Stimulated activated naive CD8-positive, alpha-beta T cell treated with anti-CD3 and anti-CD28 coated beads, Interleukin-15, Interleukin-2, amounts not matched to agents 100 U/mL and 50 U/mL, for 24 hours (primary cell): ENCODE measurements around the gene PGM2.

Experiments used
- ATAC-seq: fragments of 150-1000 bp; cut with Tn5 transposase; one replicate; pipeline ENCODE4 v1.10.0; 2021
- DNase-seq: peaks from one replicate; pipeline ENCODE4 v3.0.0; 2021

The PGM2 gene

GRCh38 chr4:37902212-37902611, 75.7 kb downstream of the PGM2 start:
- DNase-seq, result no peak
- ATAC-seq, result no peak

GRCh38 chr4:37902738-37903693, 76.5 kb downstream of the PGM2 start:
- ATAC-seq, result no peak
- no peak for DNase-seq

- DNase-seq (no peak), ATAC-seq (no peak)
Observed at GRCh38 chr4:37903901-37904300, 77.4 kb downstream of the PGM2 start.

DNA sequence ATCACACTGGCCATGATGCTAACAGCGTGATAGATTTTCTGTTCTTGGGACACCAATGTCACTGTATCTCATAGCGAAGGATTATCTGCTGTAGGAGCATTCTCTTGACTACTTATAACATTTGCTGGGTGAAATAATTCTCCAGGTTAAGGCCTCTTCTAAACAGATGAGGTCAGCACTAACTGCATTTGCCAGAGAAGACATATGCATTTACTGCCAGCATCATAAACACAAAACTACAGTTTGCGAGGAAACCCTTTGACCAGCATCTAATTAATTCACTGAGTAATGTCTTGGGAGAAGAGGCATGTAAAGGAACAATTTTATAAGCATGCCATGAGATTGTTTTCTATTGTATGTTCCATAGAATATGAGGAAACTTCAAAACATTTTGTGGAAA, 78.3 kb downstream of the PGM2 start:
- no peak for ATAC-seq
- DNase-seq, result no peak

- DNase-seq, result no peak
- ATAC-seq, result no peak
Observed at GRCh38 chr4:37905533-37906169, 79.2 kb downstream of the PGM2 start.

DNA sequence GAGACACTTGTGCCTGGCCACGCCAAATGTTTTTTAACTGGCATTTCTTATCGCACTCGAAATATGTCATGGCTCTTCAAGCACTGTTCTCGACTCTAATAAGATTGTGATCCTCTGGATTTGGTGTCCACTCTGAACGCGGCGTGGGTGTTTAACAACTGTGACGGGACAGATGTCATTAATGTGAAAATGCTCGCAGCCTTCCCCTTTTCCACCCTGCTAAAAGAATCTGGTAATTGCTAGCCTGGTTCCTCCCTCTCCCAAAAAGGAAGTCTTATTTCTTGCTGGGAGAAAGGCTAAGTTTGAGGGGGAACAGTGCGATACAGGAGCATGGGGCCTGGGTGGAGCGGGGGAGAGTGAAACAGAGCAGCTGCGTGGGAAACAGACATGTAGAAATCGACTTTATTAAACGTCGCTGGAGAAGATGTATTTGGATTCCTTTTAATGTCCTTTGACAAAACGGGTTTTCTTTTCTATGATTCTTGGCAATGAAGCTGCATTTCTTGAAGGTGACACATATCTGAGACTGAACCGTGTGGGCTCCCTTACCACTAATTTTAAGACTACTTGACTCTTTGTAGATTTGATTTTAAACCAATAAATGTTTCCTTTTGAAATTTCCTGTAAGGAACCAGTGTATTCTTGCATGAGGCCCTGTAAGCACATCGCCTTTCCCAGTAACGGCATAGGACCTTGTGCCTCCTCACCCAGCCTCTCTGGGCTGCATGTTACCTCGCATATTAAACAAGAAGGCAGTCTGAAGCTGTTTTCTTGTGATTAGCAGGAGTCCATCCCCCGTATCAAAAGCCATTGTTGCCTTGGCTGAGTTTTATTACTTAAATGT, 82.2 kb downstream of the PGM2 start:
- DNase-seq (no peak), ATAC-seq (no peak)

- ATAC-seq (no peak), DNase-seq (no peak)
Observed at GRCh38 chr4:37909332-37910090, 83.0 kb downstream of the PGM2 start.

GRCh38 chr4:37910091-37910486, 83.6 kb downstream of the PGM2 start:
- no peak for DNase-seq
- no peak for ATAC-seq
